ENCODE results near the gene SUN1.

DNA sequence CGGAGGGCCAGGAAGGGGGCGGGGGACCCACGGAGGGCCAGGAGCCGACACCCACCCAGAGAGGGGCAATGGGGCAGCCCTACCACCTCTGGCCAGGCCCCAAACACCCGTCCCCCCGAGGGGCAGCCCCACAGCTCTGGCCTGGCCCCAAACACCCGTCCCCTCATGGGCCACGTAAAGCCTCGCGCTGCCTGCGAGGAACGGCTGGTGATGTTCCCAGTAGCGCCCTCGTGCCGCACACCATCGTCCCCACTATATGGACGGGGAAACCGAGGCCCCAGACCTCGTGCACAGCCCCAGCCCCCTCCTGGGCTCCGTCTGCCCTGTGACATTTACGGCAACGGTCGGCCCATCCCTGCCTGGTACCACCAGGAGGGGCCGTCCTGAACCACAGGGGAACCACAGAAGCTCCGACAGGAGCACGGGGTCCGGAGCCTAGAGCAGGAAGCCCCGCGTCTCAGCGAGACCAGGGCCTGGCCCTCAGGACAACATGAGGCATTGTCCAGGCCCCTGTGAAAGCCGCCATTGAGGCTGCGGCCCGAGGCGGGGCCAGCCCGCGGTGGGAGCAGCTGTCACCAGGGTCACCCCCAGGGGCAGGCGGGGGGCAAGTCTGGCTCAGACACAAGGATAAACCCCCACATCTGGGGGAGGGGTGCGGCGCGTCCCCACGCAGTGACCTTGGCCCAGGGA, 79.7 kb downstream of the SUN1 start:
- TF ChIP-seq BHLHE40 (IDR thresholded peaks at IDR 0.05; ENCODE audit: borderline replicate concordance in 1 of 2, low read depth in 2 of 2, low read length in 1 of 2) (no peak), CTCF (IDR thresholded peaks at IDR 0.05 in 2 of 3, conservative IDR thresholded peaks at IDR 0.05 in 1 of 3; ENCODE audit: control insufficient read depth in 2 of 3, extremely low read depth in 1 of 3, insufficient read depth in 1 of 3, low read depth in 3 of 3, low read length in 3 of 3) (no peak), EZH2 (IDR thresholded peaks at IDR 0.05; ENCODE audit: borderline replicate concordance, control insufficient read depth, low read depth, low read length) (no peak), MYC (IDR thresholded peaks at IDR 0.05; ENCODE audit: insufficient read depth, insufficient read length, insufficient replicate concordance, low read length, severe bottlenecking) (no peak), CREM (IDR thresholded peaks at IDR 0.05; ENCODE audit: low read depth) (no peak), BCL11A (IDR thresholded peaks at IDR 0.05; ENCODE audit: low read depth, low read length) (no peak), KDM1A (IDR thresholded peaks at IDR 0.05; ENCODE audit: borderline replicate concordance) (no peak), ZZZ3 (IDR thresholded peaks at IDR 0.05; ENCODE audit: control insufficient read depth, insufficient read length, low read depth) (no peak), ZNF274 (IDR thresholded peaks at IDR 0.05; ENCODE audit: insufficient read depth, insufficient read length) (no peak), ATF2 (IDR thresholded peaks at IDR 0.05; ENCODE audit: low read length) (no peak), CBX5 (IDR thresholded peaks at IDR 0.05; ENCODE audit: low read depth) (no peak)
